Left ventricle myocardium inferior (tissue), 1 donor: Measurements from ENCODE around the gene GRPEL1. TPM values are rescaled to one million over a fixed set of nuclear protein-coding genes. Genes with fewer than 3 reads are reported as not detected.

ENCODE experiments used
- DNase-seq: peaks from one replicate; pipeline ENCODE4 v3.0.0-alpha.2; 2020
- H3K27ac ChIP-seq: fragments of 200-600 bp; replicated peaks from 2 replicates; pipeline ENCODE4 v1.8.0; 2021
- H3K27me3 ChIP-seq: fragments of 200-600 bp; 2 replicates; pipeline ENCODE4 v1.8.0; 2021; ENCODE audit warnings: low read depth
- H3K36me3 ChIP-seq: fragments of 200-600 bp; 2 replicates; pipeline ENCODE4 v1.8.0; 2021
- H3K4me1 ChIP-seq: fragments of 200-600 bp; 2 replicates; pipeline ENCODE4 v1.8.0; 2021
- H3K4me3 ChIP-seq: fragments of 200-600 bp; 2 replicates; pipeline ENCODE4 v1.8.0; 2021; ENCODE audit warnings: mild to moderate bottlenecking, moderate library complexity
- H3K9me3 ChIP-seq: fragments of 200-600 bp; replicated peaks from 2 replicates; pipeline ENCODE4 v1.8.0; 2021
- CTCF ChIP-seq: fragments of 200-600 bp; IDR thresholded peaks from 2 replicates; pipeline ENCODE4 v1.8.0; 2021; ENCODE audit warnings: antibody characterized with exemption, mild to moderate bottlenecking, borderline replicate concordance
- intact Hi-C: fragments of 100-400 bp; cut with micrococcal nuclease; formaldehyde crosslinking; loops from one replicate; pipeline ENCODE4 v1.11.0; 2022
- total RNA-seq: library from RNA; stranded (reverse); fragmentation: NEBNext Ultra II Directional; extraction: Animal tissue kit (Norgen Biotek cat#: 25700); gene quantifications from one replicate; pipeline ENCODE4 v1.2.1, GENCODE V29; 2021
- donor health status: DM: no; HTN: yes; CAD: no; lungs with severe emphysema.

The GRPEL1 gene
- total RNA-seq, 1 donor from 2014 or later = 58.2 TPM

DNA sequence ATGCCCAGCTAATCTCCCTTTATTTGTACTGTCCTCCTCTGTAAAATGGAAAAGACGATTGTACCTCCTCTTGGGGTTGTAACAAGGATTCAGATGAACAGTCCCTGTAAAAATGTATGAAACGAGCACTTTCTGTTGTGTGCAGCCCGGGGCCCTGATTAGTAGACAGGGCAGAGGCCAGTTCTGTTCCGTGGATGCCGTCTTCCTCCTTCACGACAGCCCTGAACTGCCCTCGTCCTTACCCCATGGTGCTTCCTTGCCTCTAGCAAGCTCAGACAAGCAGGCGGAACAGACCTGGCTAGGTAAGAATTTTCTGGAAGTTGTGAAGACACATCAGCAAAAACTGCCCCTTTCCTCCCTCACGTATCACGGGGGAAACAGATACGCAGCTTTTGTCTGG lies 47.0 kb downstream of the GRPEL1 start:
- intact Hi-C loops = no loop called here

GRCh38 chr4:7020290-7020689 lies 47.6 kb downstream of the GRPEL1 start:
- Histone ChIP-seq H3K27me3 (no peaks in the 10 kb centered on the region), H3K9me3 (no peaks in the 10 kb centered on the region), H3K4me1 (peaks cover 9% of the 10 kb centered on the region), H3K36me3 (peaks cover 60% of the 10 kb centered on the region), H3K27ac (no peak overlapping the region), H3K4me3 (no peak overlapping the region)
- TF ChIP-seq CTCF = no peak
- DNase-seq = no peak
- intact Hi-C loops = no loop called here

More for the DNA sequence above, 47.0 kb downstream of the GRPEL1 start:
- no peaks in the 10 kb centered on the region for H3K27me3 ChIP-seq
- H3K36me3 ChIP-seq = peaks cover 60% of the 10 kb centered on the region
- no peak for TF ChIP-seq CTCF
- no peak overlapping the region for H3K4me3 ChIP-seq
- no peaks in the 10 kb centered on the region for H3K9me3 ChIP-seq
- no peak overlapping the region for H3K27ac ChIP-seq
- DNase-seq = no peak
- H3K4me1 ChIP-seq = peaks cover 4% of the 10 kb centered on the region

DNA sequence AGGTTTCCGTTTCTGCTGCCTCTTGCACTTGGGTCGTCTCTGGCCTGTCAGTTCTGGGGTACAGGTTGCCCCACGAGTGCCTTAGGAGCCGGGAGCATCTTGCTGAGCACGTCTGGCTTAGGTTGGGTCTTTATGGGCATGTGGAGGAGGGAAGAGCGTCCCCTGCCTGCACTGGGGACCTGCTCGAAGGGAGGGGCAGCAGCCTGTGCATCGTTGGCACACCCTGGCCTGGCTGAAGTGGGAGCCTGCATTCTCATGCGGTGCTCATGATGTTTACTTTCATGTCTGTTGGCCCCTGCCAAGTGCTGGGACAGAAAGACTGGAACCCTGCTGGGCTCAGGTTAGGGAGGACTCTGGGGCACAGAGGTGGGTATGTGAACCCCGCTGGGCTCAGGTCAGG lies 48.5 kb downstream of the GRPEL1 start:
- no peak for DNase-seq
- TF ChIP-seq CTCF = no peak
- no peaks in the 10 kb centered on the region for H3K9me3 ChIP-seq
- peaks cover 60% of the 10 kb centered on the region for H3K36me3 ChIP-seq
- H3K4me1 ChIP-seq = peaks cover 10% of the 10 kb centered on the region
- intact Hi-C loops = no loop called here
- no peaks in the 10 kb centered on the region for H3K27me3 ChIP-seq
- H3K27ac ChIP-seq = no peak overlapping the region
- no peak overlapping the region for H3K4me3 ChIP-seq

GRCh38 chr4:7018281-7018680 lies 49.6 kb downstream of the GRPEL1 start:
- Histone ChIP-seq H3K4me1 (peaks cover 10% of the 10 kb centered on the region), H3K27me3 (no peaks in the 10 kb centered on the region), H3K9me3 (no peaks in the 10 kb centered on the region), H3K4me3 (no peak overlapping the region), H3K36me3 (peaks cover 59% of the 10 kb centered on the region), H3K27ac (no peak overlapping the region)
- no peak for TF ChIP-seq CTCF
- DNase-seq = no peak
- intact Hi-C loops = no loop called here

GRCh38 chr4:7017446-7018048 lies 50.3 kb downstream of the GRPEL1 start:
- Histone ChIP-seq H3K4me3 (no peak overlapping the region), H3K36me3 (peaks cover 62% of the 10 kb centered on the region), H3K9me3 (no peaks in the 10 kb centered on the region), H3K27me3 (no peaks in the 10 kb centered on the region), H3K4me1 (peaks cover 10% of the 10 kb centered on the region), H3K27ac (no peak overlapping the region)
- TF ChIP-seq CTCF = no peak
- no peak for DNase-seq
- intact Hi-C loops = no loop called here
